K562 (cell line): ENCODE data around the gene OGT. TPM values are rescaled to one million over a fixed set of nuclear protein-coding genes. Genes with fewer than 3 reads are reported as not detected.
A peak's percentile ranks its signal among the peaks of the same experiment; 100 is the strongest.
"Not testable (repeated sequence)": the region's sequence is repeated elsewhere in the genome, so short reads cannot be mapped to it uniquely, and the experiment has no call there.

ENCODE experiments used
- ATAC-seq: fragments of 200-7000 bp; cut with Tn5 transposase; 3 replicates; pipeline ENCODE4 v1.9.1; 2020; ENCODE audit warnings: moderate library complexity
- BruUV-seq: library from RNA; stranded (reverse); fragments of 400-500 nt; replicated peaks from 2 replicates; lab custom pipeline; 2021; lab: Mats Ljungman, UMichigan
- CTCF ChIA-PET: fragments of 300-600 bp; formaldehyde crosslinking; extraction: SDS; loops from one replicate; lab custom pipeline; 2021; ENCODE audit warnings: low intra/inter-chr PET ratio; lab: Yijun Ruan, JAX
- POLR2A ChIA-PET: fragments of 300-600, 350-650 bp; sonication (Branson Sonifier 250); formaldehyde crosslinking; extraction: SDS; loops from one replicate; lab custom pipeline; 2021; ENCODE audit warnings: antibody characterized with exemption, inconsistent platforms; lab: Yijun Ruan, JAX
- DNase-seq, 4 experiments: peaks; one replicate each; pipeline versions ENCODE4 v3.0.0 to v3.0.0-alpha.2; 2011 to 2018; ENCODE audit warnings: low spot score in 3 of 4, mixed read lengths in 3 of 4; ENCODE audit errors: extremely low read depth in 1 of 4
- FAIRE-seq: peaks from 2 replicates; lab custom pipeline; 2011; peaks lifted over from hg19 to GRCh38; lab: Jason Lieb, UNC
- H2AFZ ChIP-seq: 2 replicates; pipeline ENCODE4 v1.6.0; 2011; ENCODE audit warnings: low read depth, low read length, control low read depth, inconsistent platforms
- H3K27ac ChIP-seq: fragments of 200-600 bp; 3 replicates; pipeline ENCODE4 v1.8.0; 2011; ENCODE audit warnings: low read depth, mild to moderate bottlenecking, control low read depth, inconsistent platforms, low read length, moderate library complexity, mixed read lengths; ENCODE audit errors: extremely low read depth
- H3K27me3 ChIP-seq, 2 experiments: fragments of 300-600 bp in 1 of 2; 2 replicates in 1 of 2; 3 replicates in 1 of 2; pipeline versions ENCODE4 v1.6.0 to v1.8.0; 2011; ENCODE audit warnings: inconsistent platforms in 2 of 2, low read length in 2 of 2, mild to moderate bottlenecking in 1 of 2, mixed read lengths in 1 of 2, moderate library complexity in 1 of 2; ENCODE audit not compliant: control insufficient read depth in 2 of 2, insufficient read depth in 2 of 2
- H3K36me3 ChIP-seq: fragments of 300-600 bp; 3 replicates; pipeline ENCODE4 v1.8.0; 2011; ENCODE audit warnings: mild to moderate bottlenecking, low read length, inconsistent platforms; ENCODE audit not compliant: control insufficient read depth, insufficient read depth
- H3K4me1 ChIP-seq, 2 experiments: fragments of 200-600 bp in 1 of 2; replicated peaks in 1 of 2; 2 replicates in 1 of 2; 3 replicates in 1 of 2; pipeline versions ENCODE4 v1.5.1 to v1.8.0; 2011; ENCODE audit warnings: inconsistent platforms in 2 of 2, low read length in 2 of 2, mild to moderate bottlenecking in 1 of 2, mixed read lengths in 1 of 2, moderate library complexity in 1 of 2; ENCODE audit not compliant: control insufficient read depth in 2 of 2, insufficient read depth in 2 of 2
- H3K4me2 ChIP-seq: 2 replicates; pipeline ENCODE4 v1.6.1; 2011; ENCODE audit warnings: low read length, control low read depth, inconsistent platforms, mixed read lengths; ENCODE audit not compliant: insufficient read depth
- H3K4me3 ChIP-seq: fragments of 200-600 bp; sonication (generic), shearing (Covaris generic); 2 replicates; pipeline ENCODE4 v1.5.1; 2016; ENCODE audit warnings: control low read depth, inconsistent platforms
- H3K79me2 ChIP-seq: fragments of 200-600 bp; 3 replicates; pipeline ENCODE4 v1.8.0; 2011; ENCODE audit warnings: low read length, inconsistent platforms; ENCODE audit not compliant: control insufficient read depth, insufficient read depth
- H3K9ac ChIP-seq, 2 experiments: 2 replicates each; pipeline versions ENCODE4 v1.6.0 to v1.6.1; 2011; ENCODE audit warnings: low read depth in 2 of 2, low read length in 2 of 2, control low read depth in 1 of 2, inconsistent platforms in 1 of 2, mild to moderate bottlenecking in 1 of 2, mixed read lengths in 1 of 2; ENCODE audit not compliant: insufficient read depth in 1 of 2
- H3K9me1 ChIP-seq: one replicate; pipeline ENCODE4 v1.6.0; 2011; ENCODE audit warnings: inconsistent platforms, mild to moderate bottlenecking, low read length, moderate library complexity; ENCODE audit not compliant: control insufficient read depth, insufficient read depth
- H3K9me3 ChIP-seq: replicated peaks from 2 replicates; pipeline ENCODE4 v1.5.1; 2011; ENCODE audit warnings: low read depth, low read length, inconsistent platforms; ENCODE audit not compliant: control insufficient read depth, insufficient read depth
- H4K20me1 ChIP-seq: replicated peaks from 2 replicates; pipeline ENCODE4 v1.6.1; 2011; ENCODE audit warnings: low read length, inconsistent platforms, mixed read lengths; ENCODE audit not compliant: control insufficient read depth, insufficient read depth
- ARNT ChIP-seq, 2 experiments: fragments of 450-650 bp; IDR thresholded peaks; 2 replicates each; pipeline ENCODE4 v1.6.1; 2016; ENCODE audit warnings: mild to moderate bottlenecking in 1 of 2
- C11orf30 ChIP-seq: fragments of 450-650 bp; IDR thresholded peaks from 2 replicates; pipeline ENCODE4 v1.6.1; 2016; ENCODE audit warnings: low read depth, mild to moderate bottlenecking
- EGR1 ChIP-seq: fragments of 450-650 bp; conservative IDR thresholded peaks from 2 replicates; pipeline ENCODE4 v1.6.1; 2017; ENCODE audit warnings: mild to moderate bottlenecking
- MAFF ChIP-seq: IDR thresholded peaks from 2 replicates; pipeline ENCODE4 v1.6.1; 2012; ENCODE audit warnings: low read length, improper control_type of control experiment
- MAFG ChIP-seq: fragments of 450-650 bp; conservative IDR thresholded peaks from 2 replicates; pipeline ENCODE4 v1.6.1; 2016; ENCODE audit warnings: missing genetic modification characterization, missing compliant biosample characterization
- MAFK ChIP-seq: IDR thresholded peaks from 2 replicates; pipeline ENCODE4 v1.6.1; 2011; ENCODE audit warnings: low read length, improper control_type of control experiment
- MED1 ChIP-seq: sonication (generic); formaldehyde crosslinking; IDR thresholded peaks from 2 replicates; pipeline ENCODE4 v1.8.1; 2023; ENCODE audit warnings: missing genetic modification reagents, borderline replicate concordance
- NFIX ChIP-seq: fragments of 250-450 bp; sonication (Bioruptor Pico); IDR thresholded peaks from 2 replicates; pipeline ENCODE4 v1.4.0; 2020; ENCODE audit warnings: low read depth, mild to moderate bottlenecking, moderate library complexity
- RBM17 ChIP-seq: fragments of 200-400 bp; formaldehyde crosslinking; IDR thresholded peaks from 2 replicates; pipeline ENCODE4 v1.6.1; 2017; ENCODE audit warnings: low read depth, mild to moderate bottlenecking, low read length, borderline replicate concordance
- ZBED1 ChIP-seq: IDR thresholded peaks from 2 replicates; pipeline ENCODE4 v1.6.1; 2014
- ZBTB40 ChIP-seq, 2 experiments: fragments of 450-650 bp in 1 of 2; sonication (generic) in 1 of 2; formaldehyde crosslinking in 1 of 2; IDR thresholded peaks; 2 replicates each; pipeline versions ENCODE4 v1.7.1 to v1.9.0; 2016 to 2022; ENCODE audit warnings: inconsistent platforms in 1 of 2, mild to moderate bottlenecking in 1 of 2, missing genetic modification reagents in 1 of 2
- ZNF316 ChIP-seq: fragments of 450-650 bp; IDR thresholded peaks from 2 replicates; pipeline ENCODE4 v1.6.1; 2016
- ZNF740 ChIP-seq, 3 experiments: fragments of 200-800 bp in 1 of 3; sonication (Bioruptor generic) in 1 of 3; sonication (generic) in 1 of 3; formaldehyde crosslinking in 1 of 3; IDR thresholded peaks; 2 replicates each; pipeline versions ENCODE4 v1.6.1 to v1.8.0; 2016 to 2022; ENCODE audit warnings: mild to moderate bottlenecking in 2 of 3, missing compliant biosample characterization in 2 of 3, missing genetic modification characterization in 2 of 3, missing genetic modification reagents in 1 of 3
- WGBS: fragments of 100-300 bp; shearing (Covaris generic); methylation state at CpG from one replicate; pipeline ENCODE4 v1.1.6; 2016; ENCODE audit warnings: low coverage, mixed read lengths; ENCODE audit not compliant: insufficient coverage; ENCODE audit errors: missing lambda C conversion rate; 5-methylcytosine and 5-hydroxymethylcytosine counted together
- in situ Hi-C: fragments of 300-500 bp; cut with MboI; formaldehyde crosslinking; loops from 4 replicates; pipeline ENCODE4 v1.15.0; 2018; ENCODE audit warnings: inconsistent platforms, mixed read lengths
- intact Hi-C: fragments of 100-400 bp; cut with micrococcal nuclease; formaldehyde crosslinking; loops from 2 replicates; pipeline ENCODE4 v1.14.2; 2022
- polyA plus RNA-seq, 8 experiments: library from polyadenylated mRNA; depleted of rRNA in 4 of 8; stranded (reverse) in 5 of 8; unstranded in 3 of 8; fragments of >200 nt; fragmentation: Nextera tagmentation in 2 of 8; fragmentation: Illumina TruSeq in 1 of 8; extraction: Ambion mirVana in 2 of 8; extraction: Trizol in 1 of 8; gene quantifications; 2 replicates each; pipeline versions ENCODE4 v1.2.1 to v1.2.3, GENCODE V29; 2011 to 2014; ENCODE audit warnings: inconsistent platforms in 1 of 8, missing spikeins in 1 of 8
- total RNA-seq, 7 experiments: library from RNA; depleted of rRNA in 6 of 7; stranded (reverse); fragments of >200 nt in 6 of 7; fragmentation: Illumina TruSeq in 2 of 7; extraction: Trizol in 2 of 7; gene quantifications; 2 replicates each; pipeline versions ENCODE4 v1.2.1 to v1.2.3, GENCODE V29; 2011 to 2021; ENCODE audit warnings: low replicate concordance in 1 of 7

OGT gene
- total and polyA plus RNA-seq, 9 of the 15 experiments (the other 6 are each of a cell fraction or from before 2014, with no cell fraction given), result 38.9 to 347 (median 117) TPM

GRCh38 chrX:71558920-71559319, 26.0 kb downstream of the OGT start (continued):
- TF ChIP-seq ZBTB40 (IDR thresholded peaks at IDR 0.05) (no peak), ZBTB40 (CRISPR knock-in tag; IDR thresholded peaks at IDR 0.05) (no peak), MAFG (peak; percentile 31; the same call in 1 of the 2 replicates), MED1 (CRISPR knock-in tag) (no peak), RBM17 (no peak), ZBED1 (no peak), ZNF740 (CRISPR knock-in tag; IDR thresholded peaks at IDR 0.05) (no peak), ZNF740 (tag; IDR thresholded peaks at IDR 0.05) (no peak), MAFK (peak; percentile 69), NFIX (no peak), ARNT (IDR thresholded peaks at IDR 0.05) (no peak), MAFF (peak; percentile 48), EGR1 (no peak), ZNF316 (peak; percentile 50), C11orf30 (peak; percentile 40)

- CTCF ChIA-PET, H4K20me1 ChIP-seq: not testable (repeated sequence)
- H3K36me3 ChIP-seq, result peaks cover 95% of the 10 kb centered on the region
Observed at GRCh38 chrX:71559773-71560172, 26.9 kb downstream of the OGT start.

More at GRCh38 chrX:71559773-71560172, 26.9 kb downstream of the OGT start:
- H3K9ac ChIP-seq, DNase-seq, H3K4me3 ChIP-seq, H3K79me2 ChIP-seq, H3K4me2 ChIP-seq, H3K9me3 ChIP-seq, in situ Hi-C loops, H3K27ac ChIP-seq, ATAC-seq, H3K27me3 ChIP-seq, H3K4me1 ChIP-seq, H3K9me1 ChIP-seq, FAIRE-seq, H2AFZ ChIP-seq, POLR2A ChIA-PET, BruUV-seq: not testable (repeated sequence)
- intact Hi-C loops, result loop anchor here (10.0 kb wide), 1 partner anchor 155 kb away; no protein-coding TSS in a partner anchor
- WGBS, result 94% methylated on average over 6 of the region's 6 CpGs
